ENCODE data around the gene TEX261.
"Not testable (repeated sequence)": the region's sequence is repeated elsewhere in the genome, so short reads cannot be mapped to it uniquely, and the experiment has no call there.

The TEX261 gene

GRCh38 chr2:70994699-70995425 lies at the start of gene TEX261:
TEX261 (minus strand) TSS chr2:70994873; CDS start chr2:70994757, 116 bp downstream.
- peak; percentile 82 for DNase-seq

- DNase-seq: no peak
Observed at GRCh38 chr2:71043531-71044407, 49.1 kb upstream of the TEX261 start.

GRCh38 chr2:71042287-71042686 lies 47.6 kb upstream of the TEX261 start:
- no peak for DNase-seq

GRCh38 chr2:71036296-71036695 lies 41.6 kb upstream of the TEX261 start:
- not testable (repeated sequence) for DNase-seq

- DNase-seq: not testable (repeated sequence)
Observed at GRCh38 chr2:71023553-71024243, 29.0 kb upstream of the TEX261 start.

GRCh38 chr2:71021394-71021793 lies 26.7 kb upstream of the TEX261 start:
- not testable (repeated sequence) for DNase-seq

GRCh38 chr2:71019989-71020388 lies 25.3 kb upstream of the TEX261 start:
- not testable (repeated sequence) for DNase-seq

GRCh38 chr2:71018625-71019024 lies 24.0 kb upstream of the TEX261 start:
- no peak for DNase-seq

GRCh38 chr2:71011786-71012185 lies 17.1 kb upstream of the TEX261 start:
- DNase-seq: not testable (repeated sequence)

- no peak for DNase-seq
Observed at GRCh38 chr2:71008342-71008741, 13.7 kb upstream of the TEX261 start.

GRCh38 chr2:71006955-71007799 lies 12.5 kb upstream of the TEX261 start:
- DNase-seq: no peak

GRCh38 chr2:71006323-71006722 lies 11.7 kb upstream of the TEX261 start:
- no peak for DNase-seq

GRCh38 chr2:71005271-71006202 lies 10.9 kb upstream of the TEX261 start:
- DNase-seq: no peak

- DNase-seq: no peak
Observed at GRCh38 chr2:71004857-71005256, 10.2 kb upstream of the TEX261 start.

GRCh38 chr2:71003966-71004755 lies 9.5 kb upstream of the TEX261 start:
- DNase-seq: no peak

GRCh38 chr2:71003396-71003795 lies 8.7 kb upstream of the TEX261 start:
- no peak for DNase-seq

GRCh38 chr2:71001981-71002570 lies 7.4 kb upstream of the TEX261 start:
- DNase-seq: no peak

- DNase-seq: no peak
Observed at GRCh38 chr2:71001592-71001927, 6.9 kb upstream of the TEX261 start.

- DNase-seq: peak; percentile 41
Observed at GRCh38 chr2:71000780-71001591, 6.3 kb upstream of the TEX261 start.
